ENCODE data around the gene DOK7. TPM values are rescaled to one million over a fixed set of nuclear protein-coding genes. Genes with fewer than 3 reads are reported as not detected.

DOK7 gene
- total RNA-seq, 4 donors from 2014 or later = 0.26 to 0.45 TPM; not detected in 2

DNA sequence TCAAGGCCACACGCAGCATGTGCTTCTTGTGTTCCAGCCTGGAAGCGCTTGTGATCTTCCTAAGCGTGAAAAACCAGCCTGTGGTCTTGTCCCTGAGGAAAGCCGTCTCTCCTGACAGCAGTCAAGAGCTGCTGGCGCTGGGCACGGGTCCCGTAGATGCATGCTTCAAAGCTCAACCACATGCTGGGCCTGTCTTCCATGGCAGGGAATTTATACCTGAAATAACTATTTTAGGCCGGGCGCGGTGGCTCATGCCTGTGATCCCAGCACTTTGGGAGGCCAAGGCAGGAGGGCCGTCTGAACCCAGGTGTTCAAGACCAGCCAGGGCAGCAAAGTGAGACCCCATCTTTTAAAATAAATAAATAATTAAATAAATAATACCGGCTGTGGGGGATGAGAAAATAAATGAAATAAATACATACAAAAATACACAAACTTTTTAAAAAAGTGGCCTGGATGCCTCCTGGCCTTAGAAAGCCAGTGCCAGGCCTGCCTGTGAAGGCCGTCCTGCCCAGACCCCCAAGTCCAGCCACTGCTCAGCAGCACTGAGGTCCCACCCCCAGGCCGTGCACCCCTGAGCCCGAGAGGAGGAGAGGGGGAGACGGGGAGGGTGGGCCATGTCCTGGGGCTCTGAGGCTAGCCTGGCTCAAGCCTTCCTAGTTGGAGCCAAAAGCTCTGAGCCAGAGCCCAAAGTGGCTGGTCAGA lies 58.7 kb downstream of the DOK7 start:
- Histone ChIP-seq H3K27ac (no peak overlapping the region), H3K4me1 (no peaks in the 10 kb centered on the region), H3K9me3 (no peaks in the 10 kb centered on the region), H3K27me3 (no peaks in the 10 kb centered on the region), H3K36me3 (peaks cover 30 to 100% (median 57%) of the 10 kb centered on the region in 3 donors), H3K4me3 (no peak overlapping the region)
- intact Hi-C loops (cut with DNase I) = no loop called here
- 91 to 94% methylated on average over 12 to 15 of the region's 16 CpGs for WGBS, 2 donors
- DNase-seq = no peak
- TF ChIP-seq, protein P1, sequence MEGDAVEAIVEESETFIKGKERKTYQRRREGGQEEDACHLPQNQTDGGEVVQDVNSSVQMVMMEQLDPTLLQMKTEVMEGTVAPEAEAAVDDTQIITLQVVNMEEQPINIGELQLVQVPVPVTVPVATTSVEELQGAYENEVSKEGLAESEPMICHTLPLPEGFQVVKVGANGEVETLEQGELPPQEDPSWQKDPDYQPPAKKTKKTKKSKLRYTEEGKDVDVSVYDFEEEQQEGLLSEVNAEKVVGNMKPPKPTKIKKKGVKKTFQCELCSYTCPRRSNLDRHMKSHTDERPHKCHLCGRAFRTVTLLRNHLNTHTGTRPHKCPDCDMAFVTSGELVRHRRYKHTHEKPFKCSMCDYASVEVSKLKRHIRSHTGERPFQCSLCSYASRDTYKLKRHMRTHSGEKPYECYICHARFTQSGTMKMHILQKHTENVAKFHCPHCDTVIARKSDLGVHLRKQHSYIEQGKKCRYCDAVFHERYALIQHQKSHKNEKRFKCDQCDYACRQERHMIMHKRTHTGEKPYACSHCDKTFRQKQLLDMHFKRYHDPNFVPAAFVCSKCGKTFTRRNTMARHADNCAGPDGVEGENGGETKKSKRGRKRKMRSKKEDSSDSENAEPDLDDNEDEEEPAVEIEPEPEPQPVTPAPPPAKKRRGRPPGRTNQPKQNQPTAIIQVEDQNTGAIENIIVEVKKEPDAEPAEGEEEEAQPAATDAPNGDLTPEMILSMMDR (IDR thresholded peaks at IDR 0.05) = no peak
- TF ChIP-seq POLR2A (IDR thresholded peaks at IDR 0.05) = no peak

- no peaks in the 10 kb centered on the region for H3K27me3 ChIP-seq
- H3K27ac ChIP-seq = no peak overlapping the region
- H3K36me3 ChIP-seq = peaks cover 25 to 100% (median 52%) of the 10 kb centered on the region in 3 donors
- no peak for TF ChIP-seq POLR2A (IDR thresholded peaks at IDR 0.05)
- TF ChIP-seq, protein P1 (IDR thresholded peaks at IDR 0.05) = no peak
- no peak overlapping the region for H3K4me3 ChIP-seq
- 94% methylated on average over 2 of the region's 15 CpGs; no CpG with 5 or more reads in 1 of the 2 donors for WGBS, 2 donors
- intact Hi-C loops (cut with DNase I) = no loop called here
- DNase-seq = no peak
- H3K9me3 ChIP-seq = no peaks in the 10 kb centered on the region
- no peaks in the 10 kb centered on the region for H3K4me1 ChIP-seq
Measured at GRCh38 chr4:3522326-3522640, 59.2 kb downstream of the DOK7 start.

- H3K9me3 ChIP-seq = no peaks in the 10 kb centered on the region
- no peak for DNase-seq
- H3K36me3 ChIP-seq = peaks cover 21 to 100% (median 49%) of the 10 kb centered on the region in 3 donors
- H3K27me3 ChIP-seq = no peaks in the 10 kb centered on the region
- H3K27ac ChIP-seq = no peak overlapping the region
- H3K4me3 ChIP-seq = no peak overlapping the region
- peaks cover 0 to 3% (median 0%) of the 10 kb centered on the region in 3 donors for H3K4me1 ChIP-seq
- intact Hi-C loops (cut with DNase I) = no loop called here
- no peak for TF ChIP-seq POLR2A (IDR thresholded peaks at IDR 0.05)
- TF ChIP-seq, protein P1 (IDR thresholded peaks at IDR 0.05) = no peak
- 95% methylated on average over 4 of the region's 19 CpGs; no CpG with 5 or more reads in 1 of the 2 donors for WGBS, 2 donors
Measured at GRCh38 chr4:3522651-3523050, 59.5 kb downstream of the DOK7 start.

GRCh38 chr4:3523146-3523627 lies 60.1 kb downstream of the DOK7 start:
- no peak for DNase-seq
- H3K27me3 ChIP-seq = no peaks in the 10 kb centered on the region
- intact Hi-C loops (cut with DNase I) = no loop called here
- WGBS, 2 donors = 85 to 91% methylated on average over 4 to 5 of the region's 10 CpGs
- peaks cover 0 to 5% (median 0%) of the 10 kb centered on the region in 3 donors for H3K4me1 ChIP-seq
- no peak overlapping the region for H3K27ac ChIP-seq
- peaks cover 16 to 100% (median 44%) of the 10 kb centered on the region in 3 donors for H3K36me3 ChIP-seq
- H3K9me3 ChIP-seq = no peaks in the 10 kb centered on the region
- no peak overlapping the region for H3K4me3 ChIP-seq
- TF ChIP-seq, protein P1 (IDR thresholded peaks at IDR 0.05) = no peak
- no peak for TF ChIP-seq POLR2A (IDR thresholded peaks at IDR 0.05)

DNA sequence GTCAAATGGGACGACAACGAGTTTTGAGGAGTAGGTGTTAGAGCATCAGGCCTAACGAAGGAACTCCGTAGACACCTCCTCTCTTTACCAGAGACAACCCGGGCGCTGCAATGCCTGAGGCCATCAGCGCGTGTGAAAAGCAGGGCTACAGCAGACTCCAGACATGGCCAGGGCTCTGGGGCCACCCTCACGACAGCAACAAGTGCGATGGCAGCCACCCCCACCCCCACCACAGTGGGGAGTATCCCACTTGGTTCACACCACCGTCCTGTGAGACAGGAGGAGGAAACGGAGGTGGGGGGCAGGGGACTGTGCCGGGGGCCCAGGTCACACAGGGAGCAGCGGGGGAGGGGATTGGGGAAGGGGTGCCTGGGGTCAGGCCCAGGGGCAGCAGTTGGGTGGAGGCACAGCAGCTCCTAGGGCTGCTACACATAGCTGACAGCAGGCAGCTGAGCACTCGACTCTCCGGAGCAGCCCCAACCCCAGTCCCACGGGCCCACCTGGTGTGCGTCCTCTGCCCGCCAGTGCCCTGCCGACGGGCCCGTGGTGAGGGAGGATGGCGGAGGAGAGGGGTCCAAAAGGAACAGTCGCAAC lies 60.6 kb downstream of the DOK7 start:
- Histone ChIP-seq H3K4me3 (no peak overlapping the region), H3K36me3 (peaks cover 13 to 100% (median 43%) of the 10 kb centered on the region in 3 donors), H3K27me3 (no peaks in the 10 kb centered on the region), H3K9me3 (no peaks in the 10 kb centered on the region), H3K27ac (no peak overlapping the region), H3K4me1 (peaks cover 0 to 7% (median 0%) of the 10 kb centered on the region in 3 donors)
- WGBS, 2 donors = 85 to 93% methylated on average over 5 to 16 of the region's 24 CpGs
- intact Hi-C loops (cut with DNase I) = no loop called here
- no peak for TF ChIP-seq POLR2A (IDR thresholded peaks at IDR 0.05)
- TF ChIP-seq, protein P1 (IDR thresholded peaks at IDR 0.05) = no peak
- no peak for DNase-seq
